Small intestine (tissue), 7 donors: Measurements from ENCODE around the gene THRAP3. TPM values are rescaled to one million over a fixed set of nuclear protein-coding genes. Genes with fewer than 3 reads are reported as not detected.
"Not testable (repeated sequence)": the region's sequence is repeated elsewhere in the genome, so short reads cannot be mapped to it uniquely, and the experiment has no call there.

ENCODE experiments used
- DNase-seq, 2 donors: peaks; one replicate each; pipeline versions ENCODE4 v3.0.0 to v3.0.0-alpha.2; 2013
- FAIRE-seq: peaks from 2 replicates; lab custom pipeline; 2012; peaks lifted over from hg19 to GRCh38; lab: Jason Lieb, UNC
- H3K27ac ChIP-seq, 3 donors: one replicate each; pipeline ENCODE4 v1.5.1; 2013; ENCODE audit warnings: low read length in 2 of 3, mild to moderate bottlenecking in 2 of 3, control low read depth in 1 of 3, inconsistent platforms in 1 of 3, low read depth in 1 of 3, moderate library complexity in 1 of 3
- H3K27me3 ChIP-seq, 3 donors: one replicate each; pipeline ENCODE4 v1.6.1; 2013; ENCODE audit warnings: low read length in 3 of 3, inconsistent platforms in 1 of 3; ENCODE audit not compliant: control insufficient read depth in 3 of 3, insufficient read depth in 3 of 3
- H3K36me3 ChIP-seq, 3 donors: one replicate each; pipeline ENCODE4 v1.6.1; 2013; ENCODE audit warnings: low read length in 3 of 3, inconsistent platforms in 1 of 3, low read depth in 1 of 3, mild to moderate bottlenecking in 1 of 3, moderate library complexity in 1 of 3; ENCODE audit not compliant: control insufficient read depth in 3 of 3, insufficient read depth in 2 of 3
- H3K4me1 ChIP-seq, 3 donors: one replicate each; pipeline ENCODE4 v1.6.1; 2013; ENCODE audit warnings: low read length in 2 of 3, inconsistent platforms in 1 of 3, low read depth in 1 of 3, mild to moderate bottlenecking in 1 of 3, moderate library complexity in 1 of 3; ENCODE audit not compliant: control insufficient read depth in 3 of 3, insufficient read depth in 2 of 3
- H3K4me3 ChIP-seq, 3 donors: one replicate each; pipeline ENCODE4 v1.5.1; 2013; ENCODE audit warnings: low read length in 3 of 3, control low read depth in 1 of 3, inconsistent platforms in 1 of 3, low read depth in 1 of 3, mild to moderate bottlenecking in 1 of 3, moderate library complexity in 1 of 3
- H3K9me3 ChIP-seq, 2 donors: one replicate each; pipeline ENCODE4 v1.6.1; 2013; ENCODE audit warnings: low read depth in 1 of 2, low read length in 1 of 2; ENCODE audit not compliant: control insufficient read depth in 2 of 2, insufficient read depth in 1 of 2
- WGBS, 3 donors: extraction: QIAGEN DNeasy Blood & Tissue Kit; methylation state at CpG; one replicate each; pipeline ENCODE4 v1.1.7; 2013; 5-methylcytosine and 5-hydroxymethylcytosine counted together
- polyA plus RNA-seq, 4 donors: library from polyadenylated mRNA; stranded (reverse) in 3 of 4; unstranded in 1 of 4; fragments of 200-250 nt in 3 of 4; fragments of 120-200 nt in 1 of 4; gene quantifications; one replicate each; pipeline versions ENCODE4 v1.2.1 to v1.2.3, GENCODE V29; 2013
- donor health status: healthy with polysubstance abuse.
- donor health status: control.
- donor health status: control.
- donor health status: Bipolar disorder and iron deficiency.
- donor health status: healthy.

Gene THRAP3
- polyA plus RNA-seq, 4 donors, result 25.9 to 93.7 (median 35.0) TPM

- Histone ChIP-seq H3K4me1 (peaks cover 0 to 5% (median 0%) of the 10 kb centered on the region in 3 donors), H3K9me3 (no peaks in the 10 kb centered on the region), H3K36me3 (peaks cover 0 to 28% (median 0%) of the 10 kb centered on the region in 3 donors), H3K4me3 (no peak overlapping the region), H3K27me3 (no peaks in the 10 kb centered on the region), H3K27ac (peak overlapping the region; percentile 28 to 72 (median 58))
- FAIRE-seq (no peak), DNase-seq (peak; percentile 67 to 74)
- 40 to 55% (median 45%) methylated on average over 4 of the region's 4 CpGs for WGBS, 3 donors
These were observed 24.1 kb downstream of the THRAP3 start for GRCh38 chr1:36248250-36248894.

- Histone ChIP-seq H3K4me3 (no peak overlapping the region), H3K27me3 (no peaks in the 10 kb centered on the region), H3K4me1 (peaks cover 0 to 5% (median 0%) of the 10 kb centered on the region in 3 donors), H3K9me3 (no peaks in the 10 kb centered on the region), H3K36me3 (peaks cover 0 to 28% (median 2%) of the 10 kb centered on the region in 3 donors), H3K27ac (no peak overlapping the region)
- WGBS, 3 donors, result 83 to 87% (median 86%) methylated on average over 9 of the region's 9 CpGs
- no peak for DNase-seq
- no peak for FAIRE-seq
These were observed 27.7 kb downstream of the THRAP3 start for GRCh38 chr1:36251794-36252481.

GRCh38 chr1:36252482-36252824 lies 28.2 kb downstream of the THRAP3 start:
- not testable (repeated sequence) for H3K9me3 ChIP-seq, FAIRE-seq, H3K4me3 ChIP-seq, H3K4me1 ChIP-seq, H3K27ac ChIP-seq, DNase-seq, H3K27me3 ChIP-seq
- WGBS, 3 donors, result 93 to 98% (median 96%) methylated on average over 6 of the region's 6 CpGs
- H3K36me3 ChIP-seq, result peaks cover 0 to 24% (median 2%) of the 10 kb centered on the region in 3 donors

GRCh38 chr1:36253161-36253862 lies 29.1 kb downstream of the THRAP3 start:
- H3K9me3 ChIP-seq, result no peaks in the 10 kb centered on the region
- FAIRE-seq, result no peak
- H3K4me1 ChIP-seq, result peaks cover 0 to 3% (median 0%) of the 10 kb centered on the region in 3 donors
- H3K27me3 ChIP-seq, result no peaks in the 10 kb centered on the region
- WGBS, 3 donors, result 76 to 88% (median 76%) methylated on average over 5 of the region's 5 CpGs
- peaks cover 2 to 24% (median 3%) of the 10 kb centered on the region in 3 donors for H3K36me3 ChIP-seq
- H3K27ac ChIP-seq, result no peak overlapping the region
- H3K4me3 ChIP-seq, result no peak overlapping the region
- DNase-seq, result no peak

GRCh38 chr1:36256558-36257374 lies 32.5 kb downstream of the THRAP3 start:
- WGBS, 3 donors, result 77 to 82% (median 80%) methylated on average over 15 of the region's 15 CpGs
- FAIRE-seq, result no peak
- no peak for DNase-seq
- peaks cover 4 to 31% (median 5%) of the 10 kb centered on the region in 3 donors for H3K36me3 ChIP-seq
- no peak overlapping the region for H3K4me3 ChIP-seq
- no peak overlapping the region for H3K27ac ChIP-seq
- peaks cover 0 to 3% (median 0%) of the 10 kb centered on the region in 3 donors for H3K4me1 ChIP-seq
- H3K9me3 ChIP-seq, result no peaks in the 10 kb centered on the region
- no peaks in the 10 kb centered on the region for H3K27me3 ChIP-seq

- H3K27me3 ChIP-seq, result no peaks in the 10 kb centered on the region
- DNase-seq (no peak), FAIRE-seq (no peak)
- peaks cover 0 to 3% (median 0%) of the 10 kb centered on the region in 3 donors for H3K4me1 ChIP-seq
- no peaks in the 10 kb centered on the region for H3K9me3 ChIP-seq
- H3K36me3 ChIP-seq, result peaks cover 4 to 29% (median 5%) of the 10 kb centered on the region in 3 donors
- 89 to 95% (median 93%) methylated on average over 2 of the region's 2 CpGs for WGBS, 3 donors
- H3K27ac ChIP-seq, result no peak overlapping the region
- H3K4me3 ChIP-seq, result no peak overlapping the region
These were observed 33.1 kb downstream of the THRAP3 start for GRCh38 chr1:36257375-36257767.

GRCh38 chr1:36258960-36259344 lies 34.7 kb downstream of the THRAP3 start:
- FAIRE-seq, result no peak
- H3K27ac ChIP-seq, result no peak overlapping the region

GRCh38 chr1:36268981-36269380 lies 44.7 kb downstream of the THRAP3 start:
- H3K36me3 ChIP-seq, result peaks cover 4 to 23% (median 5%) of the 10 kb centered on the region in 3 donors
- H3K4me3 ChIP-seq, result no peak overlapping the region
- H3K27me3 ChIP-seq, result no peaks in the 10 kb centered on the region
- DNase-seq (no peak), FAIRE-seq (no peak)
- 77 to 88% (median 81%) methylated on average over 6 of the region's 6 CpGs for WGBS, 3 donors
- H3K4me1 ChIP-seq, result peaks cover 0 to 7% (median 0%) of the 10 kb centered on the region in 3 donors
- no peak overlapping the region for H3K27ac ChIP-seq
- no peaks in the 10 kb centered on the region for H3K9me3 ChIP-seq

More at GRCh38 chr1:36258960-36259344, 34.7 kb downstream of the THRAP3 start:
- Histone ChIP-seq H3K4me3 (no peak overlapping the region), H3K27me3 (no peaks in the 10 kb centered on the region), H3K36me3 (peaks cover 3 to 30% (median 6%) of the 10 kb centered on the region in 3 donors), H3K9me3 (no peaks in the 10 kb centered on the region), H3K4me1 (peaks cover 0 to 3% (median 0%) of the 10 kb centered on the region in 3 donors)
- WGBS, 3 donors, result 79 to 95% (median 89%) methylated on average over 1 of the region's 1 CpG
- DNase-seq, result no peak
